ENCODE data around the gene CCDC172. TPM values are rescaled to one million over a fixed set of nuclear protein-coding genes. Genes with fewer than 3 reads are reported as not detected.

CCDC172 gene
- total RNA-seq, 1 experiment from 2014 or later: not detected

DNA sequence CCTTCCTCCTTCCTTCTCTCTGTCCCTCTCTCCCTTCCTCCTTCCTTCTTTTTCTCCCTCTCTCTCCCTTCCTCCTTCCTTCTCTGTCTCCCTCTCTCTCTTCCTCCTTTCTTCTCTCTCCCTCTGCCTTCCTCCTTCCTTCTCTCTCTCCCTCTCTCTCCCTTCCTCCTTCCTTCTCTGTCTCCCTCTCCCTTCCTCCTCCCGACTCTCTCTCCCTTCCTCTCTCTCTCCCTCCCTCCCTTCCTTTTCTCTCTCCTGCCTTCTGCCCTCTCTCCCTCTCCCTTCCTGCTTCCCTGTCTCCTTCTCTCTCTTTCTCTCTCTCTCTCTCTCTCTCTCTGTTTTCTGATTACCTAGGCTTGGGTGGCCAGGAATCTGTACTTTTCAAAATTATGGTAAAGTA, 34.6 kb upstream of the CCDC172 start:
- DNase-seq: no peak
- no TSS peak for BruUV-seq (replicated peaks)
- intact Hi-C loops (cut with micrococcal nuclease; ENCODE audit: unreplicated experiment): loop anchor here (5.0 kb wide), 1 partner anchor 98 kb away; no protein-coding TSS in a partner anchor
- Histone ChIP-seq H3K9me3 (no peaks in the 10 kb centered on the region), H3K27me3 (replicated peaks; ENCODE audit: control insufficient read depth, insufficient read depth, low read length) (no peaks in the 10 kb centered on the region), H3K4me3 (ENCODE audit: low read depth, low read length) (no peak overlapping the region), H3K4me1 (no peaks in the 10 kb centered on the region), H3K36me3 (ENCODE audit: control insufficient read depth, insufficient read depth, low read length) (no peaks in the 10 kb centered on the region)
- no peaks in the 10 kb centered on the region for H3K9me3 Mint-ChIP-seq (ENCODE audit: unreplicated experiment)
- no peak overlapping the region for H3K27ac Mint-ChIP-seq (ENCODE audit: unreplicated experiment)
- ChIA-PET CTCF (interaction anchor here (0.6 kb wide), 1 partner anchor 459 kb away, joined by 3 read pairs; no protein-coding TSS in a partner anchor), POLR2A (no interaction called here)
- H3K4me3 Mint-ChIP-seq (ENCODE audit: unreplicated experiment): no peak overlapping the region
- no peaks in the 10 kb centered on the region for H3K36me3 Mint-ChIP-seq (ENCODE audit: insufficient read depth, unreplicated experiment)
- TF ChIP-seq, protein P1, sequence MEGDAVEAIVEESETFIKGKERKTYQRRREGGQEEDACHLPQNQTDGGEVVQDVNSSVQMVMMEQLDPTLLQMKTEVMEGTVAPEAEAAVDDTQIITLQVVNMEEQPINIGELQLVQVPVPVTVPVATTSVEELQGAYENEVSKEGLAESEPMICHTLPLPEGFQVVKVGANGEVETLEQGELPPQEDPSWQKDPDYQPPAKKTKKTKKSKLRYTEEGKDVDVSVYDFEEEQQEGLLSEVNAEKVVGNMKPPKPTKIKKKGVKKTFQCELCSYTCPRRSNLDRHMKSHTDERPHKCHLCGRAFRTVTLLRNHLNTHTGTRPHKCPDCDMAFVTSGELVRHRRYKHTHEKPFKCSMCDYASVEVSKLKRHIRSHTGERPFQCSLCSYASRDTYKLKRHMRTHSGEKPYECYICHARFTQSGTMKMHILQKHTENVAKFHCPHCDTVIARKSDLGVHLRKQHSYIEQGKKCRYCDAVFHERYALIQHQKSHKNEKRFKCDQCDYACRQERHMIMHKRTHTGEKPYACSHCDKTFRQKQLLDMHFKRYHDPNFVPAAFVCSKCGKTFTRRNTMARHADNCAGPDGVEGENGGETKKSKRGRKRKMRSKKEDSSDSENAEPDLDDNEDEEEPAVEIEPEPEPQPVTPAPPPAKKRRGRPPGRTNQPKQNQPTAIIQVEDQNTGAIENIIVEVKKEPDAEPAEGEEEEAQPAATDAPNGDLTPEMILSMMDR (IDR thresholded peaks at IDR 0.05; ENCODE audit: insufficient read depth in 1 of 2, low read depth in 1 of 2, low read length in 1 of 2, severe bottlenecking in 1 of 2, unreplicated experiment in 1 of 2): no peak
- H3K4me1 Mint-ChIP-seq (ENCODE audit: low read depth, unreplicated experiment): no peaks in the 10 kb centered on the region
- peaks cover 7% of the 10 kb centered on the region for H3K27me3 Mint-ChIP-seq (ENCODE audit: insufficient read depth, unreplicated experiment)

- H3K4me1 Mint-ChIP-seq (ENCODE audit: low read depth, unreplicated experiment): peaks cover 7% of the 10 kb centered on the region
- no peak for DNase-seq
- intact Hi-C loops (cut with micrococcal nuclease; ENCODE audit: unreplicated experiment): no loop called here
- Histone ChIP-seq H3K4me3 (ENCODE audit: low read depth, low read length) (no peak overlapping the region), H3K9me3 (no peaks in the 10 kb centered on the region), H3K27me3 (replicated peaks; ENCODE audit: control insufficient read depth, insufficient read depth, low read length) (no peaks in the 10 kb centered on the region), H3K4me1 (no peaks in the 10 kb centered on the region), H3K36me3 (ENCODE audit: control insufficient read depth, insufficient read depth, low read length) (no peaks in the 10 kb centered on the region)
- ChIA-PET POLR2A (no interaction called here), CTCF (no interaction called here)
- no peak overlapping the region for H3K27ac Mint-ChIP-seq (ENCODE audit: unreplicated experiment)
- no peaks in the 10 kb centered on the region for H3K36me3 Mint-ChIP-seq (ENCODE audit: insufficient read depth, unreplicated experiment)
- H3K9me3 Mint-ChIP-seq (ENCODE audit: unreplicated experiment): no peaks in the 10 kb centered on the region
- H3K27me3 Mint-ChIP-seq (ENCODE audit: insufficient read depth, unreplicated experiment): peaks cover 13% of the 10 kb centered on the region
- no TSS peak for BruUV-seq (replicated peaks)
- TF ChIP-seq, protein P1 (IDR thresholded peaks at IDR 0.05; ENCODE audit: insufficient read depth in 1 of 2, low read depth in 1 of 2, low read length in 1 of 2, severe bottlenecking in 1 of 2, unreplicated experiment in 1 of 2): no peak
- H3K4me3 Mint-ChIP-seq (ENCODE audit: unreplicated experiment): no peak overlapping the region
Observed at GRCh38 chr10:116292493-116292892, 31.8 kb upstream of the CCDC172 start.

DNA sequence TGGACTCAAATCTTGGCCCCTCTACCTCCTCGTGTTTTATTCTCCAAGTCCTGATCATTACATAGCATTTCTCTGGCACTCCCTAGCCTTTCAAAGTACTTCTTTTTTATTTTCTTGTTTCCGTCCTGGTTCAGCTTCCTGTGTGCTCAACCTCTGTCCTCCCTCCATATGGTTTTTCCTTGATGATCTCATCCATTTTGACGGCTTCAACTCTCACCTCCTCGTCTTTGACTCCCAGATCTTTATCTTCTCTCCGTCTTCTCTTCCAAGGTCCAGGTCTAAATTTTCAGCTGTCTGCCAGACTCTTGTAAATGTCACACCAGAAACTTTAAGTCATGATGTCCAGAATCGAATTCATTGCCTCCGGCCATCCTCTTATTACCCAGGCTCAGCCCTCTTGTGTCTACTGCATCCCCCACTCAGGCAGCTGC, 27.9 kb upstream of the CCDC172 start:
- TF ChIP-seq, protein P1 (IDR thresholded peaks at IDR 0.05; ENCODE audit: insufficient read depth in 1 of 2, low read depth in 1 of 2, low read length in 1 of 2, severe bottlenecking in 1 of 2, unreplicated experiment in 1 of 2): no peak
- H3K36me3 ChIP-seq (ENCODE audit: control insufficient read depth, insufficient read depth, low read length): no peaks in the 10 kb centered on the region
- Mint-ChIP-seq H3K27me3 (ENCODE audit: insufficient read depth, unreplicated experiment) (peaks cover 16% of the 10 kb centered on the region), H3K36me3 (ENCODE audit: insufficient read depth, unreplicated experiment) (no peaks in the 10 kb centered on the region), H3K4me3 (ENCODE audit: unreplicated experiment) (no peak overlapping the region), H3K4me1 (ENCODE audit: low read depth, unreplicated experiment) (peaks cover 7% of the 10 kb centered on the region), H3K9me3 (ENCODE audit: unreplicated experiment) (no peaks in the 10 kb centered on the region), H3K27ac (ENCODE audit: unreplicated experiment) (no peak overlapping the region)
- H3K9me3 ChIP-seq: no peaks in the 10 kb centered on the region
- H3K27me3 ChIP-seq (replicated peaks; ENCODE audit: control insufficient read depth, insufficient read depth, low read length): no peaks in the 10 kb centered on the region
- no peak for DNase-seq
- no peak overlapping the region for H3K4me3 ChIP-seq (ENCODE audit: low read depth, low read length)
- no TSS peak for BruUV-seq (replicated peaks)
- POLR2A ChIA-PET: no interaction called here
- CTCF ChIA-PET: no interaction called here
- intact Hi-C loops (cut with micrococcal nuclease; ENCODE audit: unreplicated experiment): no loop called here
- H3K4me1 ChIP-seq: no peaks in the 10 kb centered on the region
